ENCODE data around the gene CYB5A.

The CYB5A gene

GRCh38 chr18:74229891-74230290, 61.9 kb downstream of the CYB5A start:
- no peak overlapping the region for H3K4me3 ChIP-seq (replicated peaks; ENCODE audit: low read depth, low read length)
- no peak for DNase-seq (ENCODE audit: low read depth)
- no peak for TF ChIP-seq CTCF (IDR thresholded peaks at IDR 0.05; ENCODE audit: low read length, missing control alignments)

GRCh38 chr18:74229005-74229404, 62.8 kb downstream of the CYB5A start:
- DNase-seq (ENCODE audit: low read depth), result no peak
- TF ChIP-seq CTCF (IDR thresholded peaks at IDR 0.05; ENCODE audit: low read length, missing control alignments), result no peak

GRCh38 chr18:74228312-74228711, 63.5 kb downstream of the CYB5A start:
- TF ChIP-seq CTCF (IDR thresholded peaks at IDR 0.05; ENCODE audit: low read length, missing control alignments), result no peak
- DNase-seq (ENCODE audit: low read depth), result no peak

More at GRCh38 chr18:74229005-74229404, 62.8 kb downstream of the CYB5A start:
- H3K4me3 ChIP-seq (replicated peaks; ENCODE audit: low read depth, low read length), result no peak overlapping the region

GRCh38 chr18:74226666-74227065, 65.1 kb downstream of the CYB5A start:
- TF ChIP-seq CTCF (IDR thresholded peaks at IDR 0.05; ENCODE audit: low read length, missing control alignments), result no peak
- H3K4me3 ChIP-seq (replicated peaks; ENCODE audit: low read depth, low read length), result no peak overlapping the region
- no peak for DNase-seq (ENCODE audit: low read depth)

More at GRCh38 chr18:74228312-74228711, 63.5 kb downstream of the CYB5A start:
- no peak overlapping the region for H3K4me3 ChIP-seq (replicated peaks; ENCODE audit: low read depth, low read length)

GRCh38 chr18:74226156-74226555, 65.6 kb downstream of the CYB5A start:
- no peak for DNase-seq (ENCODE audit: low read depth)
- TF ChIP-seq CTCF (IDR thresholded peaks at IDR 0.05; ENCODE audit: low read length, missing control alignments), result no peak

GRCh38 chr18:74225193-74225840, 66.4 kb downstream of the CYB5A start:
- peak; percentile 57 for DNase-seq (ENCODE audit: low read depth)
- TF ChIP-seq CTCF (IDR thresholded peaks at IDR 0.05; ENCODE audit: low read length, missing control alignments), result no peak
- no peak overlapping the region for H3K4me3 ChIP-seq (replicated peaks; ENCODE audit: low read depth, low read length)

More at GRCh38 chr18:74226156-74226555, 65.6 kb downstream of the CYB5A start:
- H3K4me3 ChIP-seq (replicated peaks; ENCODE audit: low read depth, low read length), result no peak overlapping the region

All from fibroblast of pulmonary artery (primary cell).